CD4-positive, alpha-beta memory T cell (primary cell): ENCODE measurements around the gene PIEZO2. TPM values are rescaled to one million over a fixed set of nuclear protein-coding genes. Genes with fewer than 3 reads are reported as not detected.
"Not testable (repeated sequence)": the region's sequence is repeated elsewhere in the genome, so short reads cannot be mapped to it uniquely, and the experiment has no call there.

Source experiments
- CTCF ChIA-PET: fragments of 350-600 bp; sonication (Branson Sonifier 250); formaldehyde crosslinking; loops from one replicate; lab custom pipeline; 2021; ENCODE audit warnings: inconsistent platforms; ENCODE audit not compliant: partially characterized antibody; lab: Charles Lee
- POLR2A ChIA-PET: fragments of 350-600 bp; sonication (Branson Sonifier 250); formaldehyde crosslinking; loops from one replicate; lab custom pipeline; 2021; ENCODE audit not compliant: partially characterized antibody; lab: Charles Lee
- DNase-seq, 5 donors: peaks; one replicate each; pipeline versions ENCODE4 v3.0.0 to v3.0.0-alpha.2; 2020 to 2022; ENCODE audit warnings: mixed read lengths in 1 of 5
- H3K27ac ChIP-seq: one replicate; pipeline ENCODE4 v1.7.0; 2013; ENCODE audit warnings: low read depth, low read length
- H3K27me3 ChIP-seq: 2 replicates; pipeline ENCODE4 v1.7.0; 2013; ENCODE audit warnings: mild to moderate bottlenecking, low read length, moderate library complexity; ENCODE audit not compliant: insufficient read depth
- H3K36me3 ChIP-seq: 2 replicates; pipeline ENCODE4 v1.7.0; 2013; ENCODE audit warnings: mild to moderate bottlenecking, low read length, moderate library complexity; ENCODE audit not compliant: insufficient read depth
- H3K4me1 ChIP-seq: 2 replicates; pipeline ENCODE4 v1.7.0; 2013; ENCODE audit warnings: mild to moderate bottlenecking, low read length, moderate library complexity; ENCODE audit not compliant: insufficient read depth
- H3K4me3 ChIP-seq, 2 donors: one replicate each; pipeline ENCODE4 v1.7.0; 2013; ENCODE audit warnings: low read length in 2 of 2, mild to moderate bottlenecking in 1 of 2
- H3K9me3 ChIP-seq, 2 donors: one replicate each; pipeline ENCODE4 v1.7.0; 2013; ENCODE audit warnings: low read length in 2 of 2, control low read depth in 1 of 2; ENCODE audit not compliant: control insufficient read depth in 1 of 2
- H3K27ac Mint-ChIP-seq, 7 donors: one replicate each; pipeline ENCODE4 v1.8.0; 2020 to 2021; ENCODE audit warnings: mixed read lengths in 7 of 7, mild to moderate bottlenecking in 6 of 7, inconsistent platforms in 3 of 7, moderate library complexity in 3 of 7
- H3K27me3 Mint-ChIP-seq, 2 donors: one replicate each; pipeline ENCODE4 v1.8.0; 2020 to 2021; ENCODE audit warnings: mixed read lengths in 2 of 2
- H3K36me3 Mint-ChIP-seq, 2 donors: one replicate each; pipeline ENCODE4 v1.8.0; 2020 to 2021; ENCODE audit warnings: mixed read lengths in 2 of 2, inconsistent platforms in 1 of 2, mild to moderate bottlenecking in 1 of 2
- H3K4me1 Mint-ChIP-seq, 4 donors: one replicate each; pipeline ENCODE4 v1.8.0; 2020 to 2021; ENCODE audit warnings: mixed read lengths in 4 of 4, mild to moderate bottlenecking in 1 of 4
- H3K4me3 Mint-ChIP-seq, 8 donors: one replicate each; pipeline ENCODE4 v1.8.0; 2020 to 2021; ENCODE audit warnings: mixed read lengths in 8 of 8, mild to moderate bottlenecking in 7 of 8, moderate library complexity in 6 of 8, inconsistent platforms in 3 of 8
- H3K9me3 Mint-ChIP-seq, 8 donors: one replicate each; pipeline ENCODE4 v1.8.0; 2020 to 2021; ENCODE audit warnings: mixed read lengths in 8 of 8, mild to moderate bottlenecking in 5 of 8, inconsistent platforms in 3 of 8, moderate library complexity in 1 of 8
- intact Hi-C: fragments of 100-400 bp; cut with micrococcal nuclease; formaldehyde crosslinking; loops from one replicate; pipeline ENCODE4 v1.15.1; 2023
- polyA plus RNA-seq, 2 donors: library from polyadenylated mRNA; unstranded; fragments of 300-500 nt; fragmentation: Illumina TruSeq; gene quantifications; one replicate each; pipeline ENCODE4 v1.2.3, GENCODE V29; 2021
- total RNA-seq, 2 experiments: library from RNA; stranded (reverse); gene quantifications; one replicate each; pipeline ENCODE4 v1.2.3, GENCODE V29; 2021

The PIEZO2 gene
- total and polyA plus RNA-seq, 4 experiments from 2014 or later, result not detected

- H3K27ac Mint-ChIP-seq, result peak overlapping the region in 1 of 7 donors; percentile 35
- H3K36me3 Mint-ChIP-seq, H3K4me3 Mint-ChIP-seq, POLR2A ChIA-PET, CTCF ChIA-PET, DNase-seq, H3K27ac ChIP-seq, H3K4me1 ChIP-seq, H3K36me3 ChIP-seq, H3K27me3 ChIP-seq, H3K4me1 Mint-ChIP-seq, H3K4me3 ChIP-seq, H3K27me3 Mint-ChIP-seq, H3K9me3 Mint-ChIP-seq, H3K9me3 ChIP-seq, intact Hi-C loops: not testable (repeated sequence)
These were observed 229.1 kb downstream of the PIEZO2 start for GRCh38 chr18:10920309-10920708.

DNA sequence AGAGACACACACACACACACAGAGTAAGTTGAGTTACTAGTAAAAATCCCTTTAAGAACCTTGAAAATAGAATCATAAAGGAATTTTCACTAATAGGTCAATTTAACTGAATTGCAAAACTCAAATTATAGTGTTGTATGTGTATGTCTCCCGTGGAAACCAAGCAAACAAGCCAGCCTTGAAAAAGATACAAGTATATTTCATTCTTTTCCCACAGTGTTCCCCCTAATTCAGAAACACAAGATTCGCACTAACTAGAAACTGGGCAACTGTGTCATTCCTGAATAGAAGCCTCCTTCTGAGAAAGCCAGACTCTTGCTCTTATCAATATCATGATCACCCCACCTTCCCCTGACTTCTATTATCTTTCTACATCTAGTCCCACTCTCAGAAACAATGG lies 229.5 kb downstream of the PIEZO2 start:
- DNase-seq, result no peak
- no peaks in the 10 kb centered on the region for H3K27me3 ChIP-seq
- no peak overlapping the region for H3K4me3 Mint-ChIP-seq
- H3K27me3 Mint-ChIP-seq, result peaks cover 0 to 2% of the 10 kb centered on the region in 2 donors
- H3K27ac ChIP-seq, result no peak overlapping the region
- no peaks in the 10 kb centered on the region for H3K36me3 ChIP-seq
- H3K27ac Mint-ChIP-seq, result no peak overlapping the region
- no peaks in the 10 kb centered on the region for H3K4me1 Mint-ChIP-seq
- H3K4me3 ChIP-seq, result no peak overlapping the region
- H3K9me3 ChIP-seq, result no peaks in the 10 kb centered on the region
- H3K36me3 Mint-ChIP-seq, result no peaks in the 10 kb centered on the region
- ChIA-PET CTCF (no interaction called here), POLR2A (no interaction called here)
- intact Hi-C loops, result no loop called here
- no peaks in the 10 kb centered on the region for H3K9me3 Mint-ChIP-seq
- H3K4me1 ChIP-seq, result no peaks in the 10 kb centered on the region

DNA sequence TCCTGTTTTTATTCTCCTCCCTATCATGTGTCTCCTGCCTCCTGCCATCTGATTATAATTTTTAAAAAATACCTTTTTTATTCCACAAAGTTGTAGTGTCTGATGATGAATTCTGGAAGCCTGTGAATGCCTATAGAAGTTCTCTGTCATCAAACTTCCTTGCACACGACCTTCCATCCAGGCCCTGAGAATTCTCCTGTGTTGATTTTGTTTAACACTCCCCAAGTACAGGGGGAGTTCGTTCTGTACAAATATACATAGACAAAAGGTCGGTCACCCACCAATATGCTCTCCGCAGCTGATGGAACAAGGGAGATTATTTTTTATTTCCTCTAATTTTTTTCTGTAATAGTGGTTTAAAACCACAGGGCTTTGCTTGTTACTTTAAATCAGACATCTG lies 232.5 kb downstream of the PIEZO2 start:
- CTCF ChIA-PET, result no interaction called here
- Mint-ChIP-seq H3K36me3 (no peaks in the 10 kb centered on the region), H3K4me1 (no peaks in the 10 kb centered on the region)

DNA sequence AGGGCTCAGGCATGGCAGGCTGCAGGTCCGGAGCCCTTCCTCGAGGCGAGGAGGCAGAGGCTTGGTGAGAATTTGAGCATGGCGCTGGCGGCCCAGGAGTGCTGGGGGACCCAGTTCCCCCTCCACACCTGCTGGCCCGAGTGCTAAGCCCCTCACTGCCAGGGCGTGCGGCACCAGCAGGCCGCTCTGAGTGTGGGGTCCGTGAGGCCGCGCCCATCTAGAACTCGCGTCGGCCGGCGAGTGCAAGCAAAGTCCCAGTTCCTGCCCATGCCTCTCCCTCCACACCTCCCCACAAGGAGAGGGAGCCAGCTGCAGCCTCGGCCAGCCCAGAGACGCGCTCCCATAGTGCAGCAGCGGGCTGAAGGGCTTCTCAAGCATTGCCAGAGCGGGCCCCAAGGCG lies 233.0 kb downstream of the PIEZO2 start:
- H3K27ac ChIP-seq, result no peak overlapping the region
- no peaks in the 10 kb centered on the region for H3K36me3 ChIP-seq
- H3K27ac Mint-ChIP-seq, result no peak overlapping the region
- H3K27me3 Mint-ChIP-seq, result peaks cover 0 to 1% of the 10 kb centered on the region in 2 donors
- no peaks in the 10 kb centered on the region for H3K4me1 Mint-ChIP-seq
- no peaks in the 10 kb centered on the region for H3K36me3 Mint-ChIP-seq
- CTCF ChIA-PET, result no interaction called here
- H3K27me3 ChIP-seq, result no peaks in the 10 kb centered on the region
- no peaks in the 10 kb centered on the region for H3K9me3 Mint-ChIP-seq
- no peaks in the 10 kb centered on the region for H3K9me3 ChIP-seq
- POLR2A ChIA-PET, result no interaction called here
- H3K4me1 ChIP-seq, result no peaks in the 10 kb centered on the region
- intact Hi-C loops, result no loop called here
- no peak overlapping the region for H3K4me3 Mint-ChIP-seq
- DNase-seq, result no peak
- H3K4me3 ChIP-seq, result no peak overlapping the region

More for the DNA sequence above, 232.5 kb downstream of the PIEZO2 start:
- intact Hi-C loops, result no loop called here
- no peak overlapping the region for H3K4me3 Mint-ChIP-seq
- DNase-seq, result no peak
- H3K27ac Mint-ChIP-seq, result no peak overlapping the region
- Histone ChIP-seq H3K27me3 (no peaks in the 10 kb centered on the region), H3K36me3 (no peaks in the 10 kb centered on the region), H3K27ac (no peak overlapping the region), H3K4me3 (no peak overlapping the region), H3K4me1 (no peaks in the 10 kb centered on the region), H3K9me3 (no peaks in the 10 kb centered on the region)
- no peaks in the 10 kb centered on the region for H3K9me3 Mint-ChIP-seq
- peaks cover 0 to 2% of the 10 kb centered on the region in 2 donors for H3K27me3 Mint-ChIP-seq
- POLR2A ChIA-PET, result no interaction called here

DNA sequence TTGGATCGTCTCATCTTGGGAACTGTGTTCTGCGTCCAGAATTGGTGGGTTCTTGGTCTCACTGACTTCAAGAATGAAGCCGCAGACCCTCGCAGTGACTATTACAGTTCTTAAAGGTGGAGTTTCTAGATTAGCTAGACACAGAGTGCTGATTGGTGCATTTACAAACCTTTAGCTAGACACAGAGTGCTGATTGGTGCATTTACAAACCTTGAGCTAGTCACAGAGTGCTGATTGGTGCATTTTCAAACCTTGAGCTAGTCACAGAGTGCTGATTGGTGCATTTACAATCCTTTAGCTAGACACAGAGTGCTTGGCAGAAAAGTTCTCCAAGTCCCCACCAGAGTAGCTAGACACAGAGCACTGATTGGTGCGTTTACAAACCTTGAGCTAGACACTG lies 233.6 kb downstream of the PIEZO2 start:
- not testable (repeated sequence) for H3K27me3 Mint-ChIP-seq

DNA sequence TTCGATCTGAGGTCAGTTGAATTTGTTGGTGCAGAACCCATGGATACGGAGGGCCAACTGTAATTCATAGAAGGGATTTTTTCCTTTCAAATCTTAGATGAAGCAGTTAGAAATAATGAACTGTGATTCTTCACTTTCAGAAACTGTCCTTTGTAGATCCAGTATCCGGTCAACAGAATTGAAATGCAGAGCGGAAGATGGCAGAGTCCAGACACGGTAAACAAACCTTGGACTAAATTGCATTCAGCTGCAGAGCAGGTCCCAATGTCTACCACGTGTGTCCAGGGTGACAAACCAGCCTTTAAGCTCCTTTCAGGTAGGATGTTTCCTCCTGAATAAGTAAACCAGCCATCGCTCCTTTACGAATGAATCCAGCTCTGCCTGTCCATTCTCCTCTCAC lies 234.8 kb downstream of the PIEZO2 start:
- H3K36me3 ChIP-seq, H3K27ac ChIP-seq, H3K27me3 ChIP-seq, H3K9me3 ChIP-seq, CTCF ChIA-PET, H3K9me3 Mint-ChIP-seq, H3K4me3 Mint-ChIP-seq, H3K4me1 ChIP-seq, H3K27ac Mint-ChIP-seq, H3K27me3 Mint-ChIP-seq, H3K4me1 Mint-ChIP-seq, DNase-seq, H3K36me3 Mint-ChIP-seq, POLR2A ChIA-PET, intact Hi-C loops, H3K4me3 ChIP-seq: not testable (repeated sequence)

More for the DNA sequence above, 233.6 kb downstream of the PIEZO2 start:
- H3K4me3 Mint-ChIP-seq, CTCF ChIA-PET, DNase-seq, H3K27me3 ChIP-seq, H3K4me1 Mint-ChIP-seq, H3K9me3 ChIP-seq, H3K9me3 Mint-ChIP-seq, H3K27ac Mint-ChIP-seq, H3K4me3 ChIP-seq, intact Hi-C loops, H3K36me3 ChIP-seq, POLR2A ChIA-PET, H3K27ac ChIP-seq, H3K4me1 ChIP-seq, H3K36me3 Mint-ChIP-seq: not testable (repeated sequence)

DNA sequence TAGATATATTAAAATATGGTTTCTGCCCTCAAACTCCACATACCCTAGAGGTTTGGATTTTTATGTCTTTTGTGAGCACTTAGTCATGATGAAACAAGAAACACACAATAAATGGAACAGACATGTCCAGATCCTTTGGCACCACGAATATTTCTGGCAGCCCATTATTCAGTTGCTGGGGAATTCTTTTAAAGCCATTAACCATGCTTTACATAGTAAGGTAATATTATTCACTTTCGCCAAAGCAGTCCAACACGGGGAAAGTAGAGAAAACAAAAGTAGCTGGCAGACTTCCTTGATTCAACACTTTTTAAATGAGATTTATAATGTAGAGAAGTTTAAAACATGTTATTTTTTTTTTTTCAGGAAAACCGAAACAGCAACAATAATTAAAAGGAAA lies 235.4 kb downstream of the PIEZO2 start:
- intact Hi-C loops, result no loop called here
- H3K27ac Mint-ChIP-seq, result no peak overlapping the region
- no peak overlapping the region for H3K4me3 Mint-ChIP-seq
- no peak overlapping the region for H3K27ac ChIP-seq
- no peaks in the 10 kb centered on the region for H3K4me1 ChIP-seq
- H3K36me3 Mint-ChIP-seq, result no peaks in the 10 kb centered on the region
- no peaks in the 10 kb centered on the region for H3K36me3 ChIP-seq
- H3K4me1 Mint-ChIP-seq, result no peaks in the 10 kb centered on the region
- no peaks in the 10 kb centered on the region for H3K9me3 ChIP-seq
- H3K27me3 Mint-ChIP-seq, result peaks cover 0 to 2% of the 10 kb centered on the region in 2 donors
- no peaks in the 10 kb centered on the region for H3K9me3 Mint-ChIP-seq
- H3K27me3 ChIP-seq, result no peaks in the 10 kb centered on the region
- no peak overlapping the region for H3K4me3 ChIP-seq
- DNase-seq, result no peak
- POLR2A ChIA-PET, result no interaction called here
- CTCF ChIA-PET, result no interaction called here
